ENCODE results near the gene APLP1. TPM values are rescaled to one million over a fixed set of nuclear protein-coding genes. Genes with fewer than 3 reads are reported as not detected.

Gene APLP1
- total and polyA plus RNA-seq, 7 donors, result 0.48 to 4.1 (median 0.84) TPM

DNA sequence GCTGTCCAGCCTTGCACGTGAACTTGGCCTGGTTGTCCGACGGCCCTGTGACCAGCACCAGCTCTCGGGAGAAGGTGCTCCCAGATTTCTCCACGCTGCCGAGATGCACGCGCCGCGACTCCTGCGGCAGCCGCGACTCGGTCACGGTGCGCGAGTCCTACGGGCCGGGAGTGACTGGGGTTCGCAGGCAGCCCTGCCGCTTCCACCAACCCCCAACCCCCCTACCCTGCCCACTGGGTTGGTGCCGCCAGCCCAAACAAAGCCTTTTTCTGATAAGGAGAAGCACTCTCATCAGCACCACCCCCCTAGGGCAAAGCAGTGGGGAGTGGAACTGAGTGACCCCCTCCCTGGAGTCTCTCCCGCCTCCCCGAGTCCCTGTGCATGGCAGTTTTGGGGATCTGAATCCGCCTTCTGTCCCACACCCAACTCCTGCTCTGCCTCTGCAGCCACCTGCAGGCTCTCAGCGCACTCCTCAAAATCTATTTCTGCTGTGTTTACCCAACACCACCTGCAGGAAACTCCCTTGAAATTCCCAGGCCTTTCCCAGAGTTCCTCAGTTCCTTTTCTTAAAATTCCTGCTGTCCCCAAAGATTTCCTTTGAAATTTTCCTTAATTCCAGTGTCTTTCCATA is 22.2 kb upstream of the APLP1 start:
- Histone ChIP-seq H3K4me1 (no peaks in the 10 kb centered on the region), H3K27me3 (ENCODE audit: insufficient read depth in 3 of 3, low read length in 2 of 3) (peaks cover 0 to 96% (median 35%) of the 10 kb centered on the region in 3 donors), H3K4me3 (peak overlapping the region; percentile 33), H3K9me3 (no peaks in the 10 kb centered on the region), H3K36me3 (ENCODE audit: insufficient read depth in 1 of 2, low read depth in 1 of 2) (no peaks in the 10 kb centered on the region), H3K27ac (no peak overlapping the region)
- TF ChIP-seq, protein P1, sequence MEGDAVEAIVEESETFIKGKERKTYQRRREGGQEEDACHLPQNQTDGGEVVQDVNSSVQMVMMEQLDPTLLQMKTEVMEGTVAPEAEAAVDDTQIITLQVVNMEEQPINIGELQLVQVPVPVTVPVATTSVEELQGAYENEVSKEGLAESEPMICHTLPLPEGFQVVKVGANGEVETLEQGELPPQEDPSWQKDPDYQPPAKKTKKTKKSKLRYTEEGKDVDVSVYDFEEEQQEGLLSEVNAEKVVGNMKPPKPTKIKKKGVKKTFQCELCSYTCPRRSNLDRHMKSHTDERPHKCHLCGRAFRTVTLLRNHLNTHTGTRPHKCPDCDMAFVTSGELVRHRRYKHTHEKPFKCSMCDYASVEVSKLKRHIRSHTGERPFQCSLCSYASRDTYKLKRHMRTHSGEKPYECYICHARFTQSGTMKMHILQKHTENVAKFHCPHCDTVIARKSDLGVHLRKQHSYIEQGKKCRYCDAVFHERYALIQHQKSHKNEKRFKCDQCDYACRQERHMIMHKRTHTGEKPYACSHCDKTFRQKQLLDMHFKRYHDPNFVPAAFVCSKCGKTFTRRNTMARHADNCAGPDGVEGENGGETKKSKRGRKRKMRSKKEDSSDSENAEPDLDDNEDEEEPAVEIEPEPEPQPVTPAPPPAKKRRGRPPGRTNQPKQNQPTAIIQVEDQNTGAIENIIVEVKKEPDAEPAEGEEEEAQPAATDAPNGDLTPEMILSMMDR (IDR thresholded peaks at IDR 0.05), result no peak
- no peak for ATAC-seq
- WGBS, 3 donors, result 2 to 4% (median 3%) methylated on average over 23 to 26 of the region's 26 CpGs
- intact Hi-C loops (cut with DNase I), result no loop called here
- no peak for DNase-seq

DNA sequence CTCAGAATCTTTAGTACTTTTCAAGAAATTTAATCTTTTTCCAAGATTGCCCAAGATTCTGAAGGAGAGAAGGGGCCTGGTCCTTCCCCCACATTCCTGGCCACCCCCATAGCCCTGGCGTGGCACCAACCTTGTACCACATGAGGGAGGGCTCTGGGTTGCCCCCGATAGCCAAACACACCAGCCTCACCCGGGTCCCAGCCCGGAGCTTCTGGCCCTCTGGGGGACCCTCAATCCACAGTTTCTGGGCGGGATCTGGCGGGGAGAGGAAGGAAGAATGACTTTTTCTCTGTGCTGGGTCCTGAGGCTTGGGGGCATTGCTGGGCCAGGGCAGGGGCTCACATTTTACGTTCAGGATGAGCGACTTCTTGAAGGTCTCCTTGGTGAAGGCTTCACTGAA is 20.5 kb upstream of the APLP1 start:
- Histone ChIP-seq H3K4me1 (no peaks in the 10 kb centered on the region), H3K4me3 (no peak overlapping the region), H3K9me3 (no peaks in the 10 kb centered on the region), H3K27me3 (ENCODE audit: insufficient read depth in 3 of 3, low read length in 2 of 3) (peaks cover 0 to 97% (median 40%) of the 10 kb centered on the region in 3 donors), H3K36me3 (ENCODE audit: insufficient read depth in 1 of 2, low read depth in 1 of 2) (no peaks in the 10 kb centered on the region), H3K27ac (no peak overlapping the region)
- ATAC-seq (no peak), DNase-seq (no peak)
- TF ChIP-seq, protein P1 (IDR thresholded peaks at IDR 0.05), result no peak
- intact Hi-C loops (cut with DNase I), result no loop called here
- WGBS, 3 donors, result 70 to 75% (median 74%) methylated on average over 8 of the region's 8 CpGs

DNA sequence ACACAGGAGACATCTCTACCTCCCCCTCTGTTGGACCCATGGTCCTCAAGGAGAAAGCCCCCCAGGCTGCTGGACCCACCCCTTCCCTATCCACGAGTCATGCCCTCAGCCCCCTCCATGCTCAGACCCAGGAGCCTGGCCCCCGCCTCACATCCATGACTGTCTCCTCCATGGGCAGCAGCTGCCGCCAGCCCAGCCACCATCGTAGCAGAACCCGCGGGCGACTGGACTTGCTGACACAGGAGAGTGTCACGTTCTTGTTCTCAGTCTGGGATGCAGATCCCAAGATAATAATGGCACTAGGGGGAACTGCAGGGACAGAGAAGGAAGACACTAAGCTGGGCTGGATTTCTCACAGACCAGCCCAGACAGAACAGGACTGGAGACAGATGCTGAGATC is 19.9 kb upstream of the APLP1 start:
- no peaks in the 10 kb centered on the region for H3K4me1 ChIP-seq
- WGBS, 3 donors, result 63 to 70% (median 67%) methylated on average over 7 to 8 of the region's 8 CpGs
- no peaks in the 10 kb centered on the region for H3K9me3 ChIP-seq
- ATAC-seq, result no peak
- no peaks in the 10 kb centered on the region for H3K36me3 ChIP-seq (ENCODE audit: insufficient read depth in 1 of 2, low read depth in 1 of 2)
- H3K27me3 ChIP-seq (ENCODE audit: insufficient read depth in 3 of 3, low read length in 2 of 3), result peaks cover 0 to 96% (median 40%) of the 10 kb centered on the region in 3 donors
- TF ChIP-seq, protein P1 (IDR thresholded peaks at IDR 0.05), result no peak
- H3K27ac ChIP-seq, result no peak overlapping the region
- no peak overlapping the region for H3K4me3 ChIP-seq
- intact Hi-C loops (cut with DNase I), result no loop called here
- DNase-seq, result no peak

DNA sequence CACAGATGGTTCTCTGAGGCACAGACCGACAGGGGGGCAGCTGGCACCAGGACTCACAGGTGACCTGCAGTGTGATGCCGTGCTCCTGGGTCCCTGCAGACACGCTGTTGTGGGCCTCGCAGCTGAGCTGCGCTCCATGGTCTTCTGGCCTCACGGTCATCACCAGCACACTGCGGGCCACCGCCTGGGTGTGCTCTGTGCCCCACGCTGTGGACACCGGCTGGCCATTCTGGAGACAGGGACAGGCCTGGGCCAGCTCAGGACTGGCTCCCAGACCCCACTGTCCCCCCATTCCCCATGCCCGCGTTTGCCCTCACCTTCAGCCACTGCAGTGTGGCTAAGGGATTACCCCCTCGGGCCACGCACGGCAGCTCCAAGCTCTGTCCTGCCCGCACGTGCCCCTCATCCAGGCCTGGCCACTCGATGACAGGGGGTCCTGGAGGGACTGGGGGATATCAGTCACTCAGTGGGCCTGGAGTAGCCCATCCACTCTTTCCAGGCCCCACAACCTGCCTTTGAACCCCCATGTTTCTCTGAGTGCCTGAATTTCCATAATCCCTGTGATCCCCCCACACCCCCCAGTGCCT is 19.4 kb upstream of the APLP1 start:
- H3K27me3 ChIP-seq (ENCODE audit: insufficient read depth in 3 of 3, low read length in 2 of 3), result peaks cover 0 to 96% (median 36%) of the 10 kb centered on the region in 3 donors
- WGBS, 3 donors, result 85 to 88% (median 86%) methylated on average over 16 to 18 of the region's 18 CpGs
- no peak for ATAC-seq

More for the DNA sequence above, 19.4 kb upstream of the APLP1 start:
- H3K4me1 ChIP-seq, result no peaks in the 10 kb centered on the region
- no peaks in the 10 kb centered on the region for H3K36me3 ChIP-seq (ENCODE audit: insufficient read depth in 1 of 2, low read depth in 1 of 2)
- TF ChIP-seq, protein P1 (IDR thresholded peaks at IDR 0.05), result no peak
- no peak for DNase-seq
- no peak overlapping the region for H3K4me3 ChIP-seq
- H3K9me3 ChIP-seq, result no peaks in the 10 kb centered on the region
- intact Hi-C loops (cut with DNase I), result no loop called here
- H3K27ac ChIP-seq, result no peak overlapping the region
